Measurements from ENCODE around the gene SDHB.
A peak's percentile ranks its signal among the peaks of the same experiment; 100 is the strongest.

The SDHB gene

GRCh38 chr1:17061486-17061885 lies 7.7 kb upstream of the SDHB start:
- Histone ChIP-seq H3K27me3 (ENCODE audit: insufficient read depth, low read length, poor library complexity, severe bottlenecking) (no peaks in the 10 kb centered on the region), H3K9me3 (ENCODE audit: insufficient read depth, low read depth, low read length) (peaks cover 3% of the 10 kb centered on the region; the same call in 1 of the 2 replicates), H3K4me3 (ENCODE audit: low read length, poor library complexity, severe bottlenecking) (no peak overlapping the region), H3K36me3 (ENCODE audit: insufficient read depth, low read length) (no peaks in the 10 kb centered on the region), H3K79me2 (ENCODE audit: insufficient read depth, low read length) (no peaks in the 10 kb centered on the region), H4K20me1 (ENCODE audit: insufficient read depth, low read length, poor library complexity, severe bottlenecking) (no peaks in the 10 kb centered on the region), H3K9me2 (replicated peaks; ENCODE audit: low read depth, low read length) (no peaks in the 10 kb centered on the region), H3K4me2 (ENCODE audit: low read depth, low read length, poor library complexity, severe bottlenecking) (no peak overlapping the region), H3K4me1 (ENCODE audit: insufficient read depth, low read length, poor library complexity, severe bottlenecking) (no peaks in the 10 kb centered on the region), H2AFZ (ENCODE audit: low read length) (no peak overlapping the region), H3F3A (ENCODE audit: low read depth) (no peaks in the 10 kb centered on the region), H3K9ac (ENCODE audit: low read depth, low read length, poor library complexity, severe bottlenecking) (no peak overlapping the region)
- TF ChIP-seq EZH2phosphoT487 (IDR thresholded peaks at IDR 0.05; ENCODE audit: borderline replicate concordance) (no peak), CTCF (conservative IDR thresholded peaks at IDR 0.05; ENCODE audit: low read length) (no peak)

GRCh38 chr1:17060306-17060749 lies 6.5 kb upstream of the SDHB start:
- Histone ChIP-seq H3K27me3 (ENCODE audit: insufficient read depth, low read length, poor library complexity, severe bottlenecking) (no peaks in the 10 kb centered on the region), H3F3A (ENCODE audit: low read depth) (no peaks in the 10 kb centered on the region), H2AFZ (ENCODE audit: low read length) (no peak overlapping the region), H3K36me3 (ENCODE audit: insufficient read depth, low read length) (no peaks in the 10 kb centered on the region), H3K4me1 (ENCODE audit: insufficient read depth, low read length, poor library complexity, severe bottlenecking) (no peaks in the 10 kb centered on the region), H3K79me2 (ENCODE audit: insufficient read depth, low read length) (no peaks in the 10 kb centered on the region), H3K9me3 (ENCODE audit: insufficient read depth, low read depth, low read length) (peaks cover 3% of the 10 kb centered on the region; the same call in 1 of the 2 replicates), H3K4me3 (ENCODE audit: low read length, poor library complexity, severe bottlenecking) (no peak overlapping the region), H4K20me1 (ENCODE audit: insufficient read depth, low read length, poor library complexity, severe bottlenecking) (no peaks in the 10 kb centered on the region), H3K9ac (ENCODE audit: low read depth, low read length, poor library complexity, severe bottlenecking) (no peak overlapping the region), H3K9me2 (replicated peaks; ENCODE audit: low read depth, low read length) (no peaks in the 10 kb centered on the region), H3K4me2 (ENCODE audit: low read depth, low read length, poor library complexity, severe bottlenecking) (no peak overlapping the region)
- TF ChIP-seq CTCF (conservative IDR thresholded peaks at IDR 0.05; ENCODE audit: low read length) (no peak), EZH2phosphoT487 (IDR thresholded peaks at IDR 0.05; ENCODE audit: borderline replicate concordance) (no peak)

- Histone ChIP-seq H3K4me1 (ENCODE audit: insufficient read depth, low read length, poor library complexity, severe bottlenecking) (no peaks in the 10 kb centered on the region), H2AFZ (ENCODE audit: low read length) (no peak overlapping the region), H3K79me2 (ENCODE audit: insufficient read depth, low read length) (no peaks in the 10 kb centered on the region), H3K36me3 (ENCODE audit: insufficient read depth, low read length) (no peaks in the 10 kb centered on the region), H4K20me1 (ENCODE audit: insufficient read depth, low read length, poor library complexity, severe bottlenecking) (no peaks in the 10 kb centered on the region), H3K9me3 (ENCODE audit: insufficient read depth, low read depth, low read length) (peaks cover under 1% of the 10 kb centered on the region; the same call in 1 of the 2 replicates), H3K9ac (ENCODE audit: low read depth, low read length, poor library complexity, severe bottlenecking) (no peak overlapping the region), H3K27me3 (ENCODE audit: insufficient read depth, low read length, poor library complexity, severe bottlenecking) (no peaks in the 10 kb centered on the region), H3K9me2 (replicated peaks; ENCODE audit: low read depth, low read length) (no peaks in the 10 kb centered on the region), H3K4me2 (ENCODE audit: low read depth, low read length, poor library complexity, severe bottlenecking) (no peak overlapping the region), H3F3A (ENCODE audit: low read depth) (no peaks in the 10 kb centered on the region), H3K4me3 (ENCODE audit: low read length, poor library complexity, severe bottlenecking) (no peak overlapping the region)
- TF ChIP-seq EZH2phosphoT487 (IDR thresholded peaks at IDR 0.05; ENCODE audit: borderline replicate concordance) (no peak), CTCF (conservative IDR thresholded peaks at IDR 0.05; ENCODE audit: low read length) (peak; percentile 80)
Observed at GRCh38 chr1:17059391-17060305, 5.8 kb upstream of the SDHB start.
